HCT116 (cell line): ENCODE results near the gene OPCML.

ENCODE experiments used
- CTCF ChIP-seq, 3 experiments: fragments of 200-600 bp in 1 of 3; sonication (generic) in 1 of 3; IDR thresholded peaks in 2 of 3; conservative IDR thresholded peaks in 1 of 3; 2 replicates each; pipeline ENCODE4 v1.5.1; 2012 to 2017; ENCODE audit warnings: low read depth in 2 of 3, low read length in 2 of 3, antibody characterized with exemption in 1 of 3, borderline replicate concordance in 1 of 3, control low read depth in 1 of 3, mild to moderate bottlenecking in 1 of 3, mixed read lengths in 1 of 3, mixed run types in 1 of 3, moderate library complexity in 1 of 3; ENCODE audit not compliant: insufficient read depth in 1 of 3
- POLR2AphosphoS5 ChIP-seq: IDR thresholded peaks from 2 replicates; pipeline ENCODE4 v1.6.1; 2011; ENCODE audit warnings: mild to moderate bottlenecking, low read depth, low read length, moderate library complexity

GRCh38 chr11:133339495-133340140 is 192.7 kb downstream of the OPCML start:
- TF ChIP-seq CTCF (IDR thresholded peaks at IDR 0.05 in 2 of 3, conservative IDR thresholded peaks at IDR 0.05 in 1 of 3; ENCODE audit: borderline replicate concordance in 1 of 3, insufficient read depth in 1 of 3, low read depth in 2 of 3, low read length in 2 of 3) (no peak), POLR2AphosphoS5 (no peak)
